HepG2 (cell line): ENCODE measurements around the gene SDC4. TPM values are rescaled to one million over a fixed set of nuclear protein-coding genes. Genes with fewer than 3 reads are reported as not detected.

Source experiments
- HHEX ChIP-seq: IDR thresholded peaks from 2 replicates; pipeline ENCODE4 v1.6.1; 2016; ENCODE audit warnings: control low read depth
- HMG20A ChIP-seq: IDR thresholded peaks from 2 replicates; pipeline ENCODE4 v1.6.1; 2016; ENCODE audit warnings: borderline replicate concordance
- KMT2B ChIP-seq: IDR thresholded peaks from 2 replicates; pipeline ENCODE4 v1.6.1; 2016; ENCODE audit warnings: missing genetic modification reagents, missing compliant biosample characterization
- MLLT10 ChIP-seq: sonication (generic); formaldehyde crosslinking; IDR thresholded peaks from 2 replicates; pipeline ENCODE4 v1.4.0; 2020; ENCODE audit warnings: missing genetic modification reagents
- NFKBIZ ChIP-seq: IDR thresholded peaks from 2 replicates; pipeline ENCODE4 v1.6.1; 2018; ENCODE audit warnings: missing genetic modification reagents, missing compliant biosample characterization
- PTBP1 ChIP-seq: fragments of 200-400 bp; formaldehyde crosslinking; IDR thresholded peaks from 2 replicates; pipeline ENCODE4 v1.6.1; 2018; ENCODE audit warnings: low read length, low read depth; ENCODE audit not compliant: poor library complexity, severe bottlenecking
- ZNF207 ChIP-seq: fragments of 450-650 bp; IDR thresholded peaks from 2 replicates; pipeline ENCODE4 v1.6.1; 2016; ENCODE audit warnings: antibody characterized with exemption, borderline replicate concordance
- ZNF550 ChIP-seq: sonication (generic); formaldehyde crosslinking; IDR thresholded peaks from 2 replicates; pipeline ENCODE4 v1.4.0; 2020; ENCODE audit warnings: mild to moderate bottlenecking, missing genetic modification reagents, borderline replicate concordance
- ZNF607 ChIP-seq: sonication (generic); formaldehyde crosslinking; IDR thresholded peaks from 2 replicates; pipeline ENCODE4 v1.5.1; 2020; ENCODE audit warnings: missing genetic modification reagents, mild to moderate bottlenecking, borderline replicate concordance
- ZNF746 ChIP-seq: sonication (generic); formaldehyde crosslinking; IDR thresholded peaks from 2 replicates; pipeline ENCODE4 v1.8.0; 2022; ENCODE audit warnings: mild to moderate bottlenecking, missing genetic modification reagents
- ZNF775 ChIP-seq: sonication (generic); formaldehyde crosslinking; IDR thresholded peaks from 2 replicates; pipeline ENCODE4 v1.4.0; 2020; ENCODE audit warnings: missing genetic modification reagents, mild to moderate bottlenecking, moderate library complexity, borderline replicate concordance
- polyA plus RNA-seq, 8 experiments: library from polyadenylated mRNA; depleted of rRNA in 3 of 8; stranded (reverse) in 7 of 8; unstranded in 1 of 8; fragments of >200 nt; fragmentation: Illumina TruSeq in 4 of 8; extraction: Trizol in 4 of 8; gene quantifications; 2 replicates each; pipeline versions ENCODE4 v1.2.1 to v1.2.3, GENCODE V29; 2011 to 2016; ENCODE audit warnings: low read depth in 4 of 8, missing spikeins in 1 of 8, mixed read lengths in 1 of 8; ENCODE audit not compliant: insufficient read depth in 1 of 8
- total RNA-seq, 5 experiments: library from RNA; depleted of rRNA; stranded (reverse); fragments of >200 nt; fragmentation: Illumina TruSeq; extraction: Trizol; gene quantifications; 2 replicates each; pipeline ENCODE4 v1.2.3, GENCODE V29; 2016; ENCODE audit warnings: low read depth in 1 of 5
- TF ChIP-seq, protein P1 (sequence below): sonication (generic); formaldehyde crosslinking; IDR thresholded peaks from 2 replicates; pipeline ENCODE4 v1.8.0; 2022; ENCODE audit warnings: missing genetic modification reagents, low read depth, mild to moderate bottlenecking, borderline replicate concordance
- TF ChIP-seq, protein P2 (sequence below): sonication (generic); formaldehyde crosslinking; IDR thresholded peaks from 2 replicates; pipeline ENCODE4 v1.5.0; 2020; ENCODE audit warnings: missing genetic modification reagents
- TF ChIP-seq, protein P3 (sequence below): sonication (generic); formaldehyde crosslinking; IDR thresholded peaks from 2 replicates; pipeline ENCODE4 v1.5.1; 2020; ENCODE audit warnings: missing genetic modification reagents, mild to moderate bottlenecking, borderline replicate concordance
- TF ChIP-seq, protein P4 (sequence below), 2 experiments: sonication (generic) in 1 of 2; formaldehyde crosslinking in 1 of 2; IDR thresholded peaks; 2 replicates each; pipeline versions ENCODE4 v1.4.0 to v1.6.1; 2018 to 2020; ENCODE audit warnings: missing genetic modification reagents in 2 of 2, borderline replicate concordance in 1 of 2, low read depth in 1 of 2, mild to moderate bottlenecking in 1 of 2, missing biosample characterization in 1 of 2
- TF ChIP-seq, protein P5 (sequence below): sonication (generic); formaldehyde crosslinking; IDR thresholded peaks from 2 replicates; pipeline ENCODE4 v1.8.1; 2022; ENCODE audit warnings: mild to moderate bottlenecking, missing genetic modification reagents
- TF ChIP-seq, protein P6 (sequence below): sonication (generic); formaldehyde crosslinking; IDR thresholded peaks from 2 replicates; pipeline ENCODE4 v1.8.1; 2022; ENCODE audit warnings: low read depth, mild to moderate bottlenecking, missing genetic modification reagents

SDC4 gene
- total and polyA plus RNA-seq, 2 of the 13 experiments (the other 11 are each of a cell fraction or from before 2014, with no cell fraction given): 49.0 to 65.1 TPM

DNA sequence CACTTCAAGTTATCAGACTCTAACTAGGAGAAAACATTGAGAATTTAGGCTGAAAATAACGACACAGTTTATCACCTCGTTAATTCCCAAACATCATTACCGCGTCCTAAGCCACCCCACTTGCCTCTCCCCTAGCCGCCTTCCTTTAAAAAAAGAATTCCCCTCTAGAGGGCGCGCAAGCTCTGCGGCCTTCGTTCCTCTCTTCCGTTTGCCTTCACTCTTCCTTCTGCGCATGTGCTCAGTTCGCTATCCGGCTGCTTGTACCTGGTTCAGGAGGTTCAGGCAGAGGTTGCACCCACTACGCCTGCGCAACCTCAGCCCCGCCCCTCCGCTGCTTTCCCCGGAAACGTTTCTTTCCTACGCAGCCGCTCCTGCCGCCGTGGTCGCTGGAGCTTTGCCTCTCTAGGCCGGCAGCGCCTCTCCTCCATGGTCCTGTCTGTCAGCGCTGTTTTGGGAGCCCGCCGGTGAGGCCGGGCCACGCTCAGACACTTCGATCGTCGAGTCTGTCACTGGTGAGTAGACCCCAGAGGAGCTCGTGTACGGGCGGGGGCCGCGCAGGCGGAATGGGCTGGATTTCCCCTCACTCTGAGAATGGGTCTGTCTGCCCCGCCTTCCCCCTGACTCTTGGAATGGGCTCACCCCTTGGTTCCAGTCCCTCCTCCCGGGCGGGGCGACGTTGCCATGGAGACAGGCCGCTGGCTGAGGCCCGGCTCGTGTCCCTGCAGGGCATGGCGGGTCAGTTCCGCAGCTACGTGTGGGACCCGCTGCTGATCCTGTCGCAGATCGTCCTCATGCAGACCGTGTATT, 14.8 kb upstream of the SDC4 start, which contains the start of gene SYS1 (continued):
- TF ChIP-seq HHEX (0 out of 2 replicates have a peak, but pooled peaks have one; percentile 41), HMG20A (CRISPR knock-in tag) (no peak), ZNF550 (CRISPR knock-in tag) (peak; percentile 66; the same call in 1 of the 2 replicates), ZNF207 (no peak), ZNF607 (CRISPR knock-in tag) (peak; percentile 98; the same call in 1 of the 2 replicates), KMT2B (CRISPR knock-in tag) (peak; percentile 94), ZNF775 (CRISPR knock-in tag) (peak; percentile 89; the same call in 1 of the 2 replicates), ZNF746 (CRISPR knock-in tag) (peak; percentile 92), PTBP1 (peak; percentile 81), MLLT10 (CRISPR knock-in tag) (no peak), NFKBIZ (peak; percentile 83; the same call in 1 of the 2 replicates)
- TF ChIP-seq, protein P1, sequence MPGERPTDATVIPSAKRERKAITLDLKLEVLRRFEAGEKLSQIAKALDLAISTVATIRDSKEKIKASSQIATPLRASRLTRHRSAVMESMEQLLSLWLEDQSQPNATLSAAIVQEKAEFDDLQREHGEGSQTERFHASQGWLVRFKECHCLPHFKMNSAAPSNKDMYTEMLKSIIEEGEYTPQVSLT: no peak; the same call in 1 of the 2 replicates
- TF ChIP-seq, protein P2, sequence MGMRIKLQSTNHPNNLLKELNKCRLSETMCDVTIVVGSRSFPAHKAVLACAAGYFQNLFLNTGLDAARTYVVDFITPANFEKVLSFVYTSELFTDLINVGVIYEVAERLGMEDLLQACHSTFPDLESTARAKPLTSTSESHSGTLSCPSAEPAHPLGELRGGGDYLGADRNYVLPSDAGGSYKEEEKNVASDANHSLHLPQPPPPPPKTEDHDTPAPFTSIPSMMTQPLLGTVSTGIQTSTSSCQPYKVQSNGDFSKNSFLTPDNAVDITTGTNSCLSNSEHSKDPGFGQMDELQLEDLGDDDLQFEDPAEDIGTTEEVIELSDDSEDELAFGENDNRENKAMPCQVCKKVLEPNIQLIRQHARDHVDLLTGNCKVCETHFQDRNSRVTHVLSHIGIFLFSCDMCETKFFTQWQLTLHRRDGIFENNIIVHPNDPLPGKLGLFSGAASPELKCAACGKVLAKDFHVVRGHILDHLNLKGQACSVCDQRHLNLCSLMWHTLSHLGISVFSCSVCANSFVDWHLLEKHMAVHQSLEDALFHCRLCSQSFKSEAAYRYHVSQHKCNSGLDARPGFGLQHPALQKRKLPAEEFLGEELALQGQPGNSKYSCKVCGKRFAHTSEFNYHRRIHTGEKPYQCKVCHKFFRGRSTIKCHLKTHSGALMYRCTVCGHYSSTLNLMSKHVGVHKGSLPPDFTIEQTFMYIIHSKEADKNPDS: peak; percentile 2; the same call in 1 of the 2 replicates
- TF ChIP-seq, protein P3, sequence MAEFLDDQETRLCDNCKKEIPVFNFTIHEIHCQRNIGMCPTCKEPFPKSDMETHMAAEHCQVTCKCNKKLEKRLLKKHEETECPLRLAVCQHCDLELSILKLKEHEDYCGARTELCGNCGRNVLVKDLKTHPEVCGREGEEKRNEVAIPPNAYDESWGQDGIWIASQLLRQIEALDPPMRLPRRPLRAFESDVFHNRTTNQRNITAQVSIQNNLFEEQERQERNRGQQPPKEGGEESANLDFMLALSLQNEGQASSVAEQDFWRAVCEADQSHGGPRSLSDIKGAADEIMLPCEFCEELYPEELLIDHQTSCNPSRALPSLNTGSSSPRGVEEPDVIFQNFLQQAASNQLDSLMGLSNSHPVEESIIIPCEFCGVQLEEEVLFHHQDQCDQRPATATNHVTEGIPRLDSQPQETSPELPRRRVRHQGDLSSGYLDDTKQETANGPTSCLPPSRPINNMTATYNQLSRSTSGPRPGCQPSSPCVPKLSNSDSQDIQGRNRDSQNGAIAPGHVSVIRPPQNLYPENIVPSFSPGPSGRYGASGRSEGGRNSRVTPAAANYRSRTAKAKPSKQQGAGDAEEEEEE (CRISPR knock-in tag): peak; percentile 34; the same call in 1 of the 2 replicates
- TF ChIP-seq, protein P4, sequence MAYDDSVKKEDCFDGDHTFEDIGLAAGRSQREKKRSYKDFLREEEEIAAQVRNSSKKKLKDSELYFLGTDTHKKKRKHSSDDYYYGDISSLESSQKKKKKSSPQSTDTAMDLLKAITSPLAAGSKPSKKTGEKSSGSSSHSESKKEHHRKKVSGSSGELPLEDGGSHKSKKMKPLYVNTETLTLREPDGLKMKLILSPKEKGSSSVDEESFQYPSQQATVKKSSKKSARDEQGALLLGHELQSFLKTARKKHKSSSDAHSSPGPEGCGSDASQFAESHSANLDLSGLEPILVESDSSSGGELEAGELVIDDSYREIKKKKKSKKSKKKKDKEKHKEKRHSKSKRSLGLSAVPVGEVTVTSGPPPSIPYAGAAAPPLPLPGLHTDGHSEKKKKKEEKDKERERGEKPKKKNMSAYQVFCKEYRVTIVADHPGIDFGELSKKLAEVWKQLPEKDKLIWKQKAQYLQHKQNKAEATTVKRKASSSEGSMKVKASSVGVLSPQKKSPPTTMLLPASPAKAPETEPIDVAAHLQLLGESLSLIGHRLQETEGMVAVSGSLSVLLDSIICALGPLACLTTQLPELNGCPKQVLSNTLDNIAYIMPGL (CRISPR knock-in tag; IDR thresholded peaks at IDR 0.05; ENCODE audit: borderline replicate concordance in 1 of 2, low read depth in 1 of 2): peak; percentile 96 to 98; a peak in 3 of 4 replicates
- TF ChIP-seq, protein P5, sequence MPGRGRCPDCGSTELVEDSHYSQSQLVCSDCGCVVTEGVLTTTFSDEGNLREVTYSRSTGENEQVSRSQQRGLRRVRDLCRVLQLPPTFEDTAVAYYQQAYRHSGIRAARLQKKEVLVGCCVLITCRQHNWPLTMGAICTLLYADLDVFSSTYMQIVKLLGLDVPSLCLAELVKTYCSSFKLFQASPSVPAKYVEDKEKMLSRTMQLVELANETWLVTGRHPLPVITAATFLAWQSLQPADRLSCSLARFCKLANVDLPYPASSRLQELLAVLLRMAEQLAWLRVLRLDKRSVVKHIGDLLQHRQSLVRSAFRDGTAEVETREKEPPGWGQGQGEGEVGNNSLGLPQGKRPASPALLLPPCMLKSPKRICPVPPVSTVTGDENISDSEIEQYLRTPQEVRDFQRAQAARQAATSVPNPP (CRISPR knock-in tag): no peak
- TF ChIP-seq, protein P6, sequence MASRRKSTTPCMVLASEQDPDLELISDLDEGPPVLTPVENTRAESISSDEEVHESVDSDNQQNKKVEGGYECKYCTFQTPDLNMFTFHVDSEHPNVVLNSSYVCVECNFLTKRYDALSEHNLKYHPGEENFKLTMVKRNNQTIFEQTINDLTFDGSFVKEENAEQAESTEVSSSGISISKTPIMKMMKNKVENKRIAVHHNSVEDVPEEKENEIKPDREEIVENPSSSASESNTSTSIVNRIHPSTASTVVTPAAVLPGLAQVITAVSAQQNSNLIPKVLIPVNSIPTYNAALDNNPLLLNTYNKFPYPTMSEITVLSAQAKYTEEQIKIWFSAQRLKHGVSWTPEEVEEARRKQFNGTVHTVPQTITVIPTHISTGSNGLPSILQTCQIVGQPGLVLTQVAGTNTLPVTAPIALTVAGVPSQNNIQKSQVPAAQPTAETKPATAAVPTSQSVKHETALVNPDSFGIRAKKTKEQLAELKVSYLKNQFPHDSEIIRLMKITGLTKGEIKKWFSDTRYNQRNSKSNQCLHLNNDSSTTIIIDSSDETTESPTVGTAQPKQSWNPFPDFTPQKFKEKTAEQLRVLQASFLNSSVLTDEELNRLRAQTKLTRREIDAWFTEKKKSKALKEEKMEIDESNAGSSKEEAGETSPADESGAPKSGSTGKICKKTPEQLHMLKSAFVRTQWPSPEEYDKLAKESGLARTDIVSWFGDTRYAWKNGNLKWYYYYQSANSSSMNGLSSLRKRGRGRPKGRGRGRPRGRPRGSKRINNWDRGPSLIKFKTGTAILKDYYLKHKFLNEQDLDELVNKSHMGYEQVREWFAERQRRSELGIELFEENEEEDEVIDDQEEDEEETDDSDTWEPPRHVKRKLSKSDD (CRISPR knock-in tag): peak; percentile 95; the same call in 1 of the 2 replicates
